ENCODE results near the gene IQGAP3. TPM values are rescaled to one million over a fixed set of nuclear protein-coding genes. Genes with fewer than 3 reads are reported as not detected.
A peak's percentile ranks its signal among the peaks of the same experiment; 100 is the strongest.
"Not testable (repeated sequence)": the region's sequence is repeated elsewhere in the genome, so short reads cannot be mapped to it uniquely, and the experiment has no call there.

The IQGAP3 gene
- total RNA-seq, 6 donors from 2014 or later: under 0.01 to 16.0 (median 2.2) TPM

DNA sequence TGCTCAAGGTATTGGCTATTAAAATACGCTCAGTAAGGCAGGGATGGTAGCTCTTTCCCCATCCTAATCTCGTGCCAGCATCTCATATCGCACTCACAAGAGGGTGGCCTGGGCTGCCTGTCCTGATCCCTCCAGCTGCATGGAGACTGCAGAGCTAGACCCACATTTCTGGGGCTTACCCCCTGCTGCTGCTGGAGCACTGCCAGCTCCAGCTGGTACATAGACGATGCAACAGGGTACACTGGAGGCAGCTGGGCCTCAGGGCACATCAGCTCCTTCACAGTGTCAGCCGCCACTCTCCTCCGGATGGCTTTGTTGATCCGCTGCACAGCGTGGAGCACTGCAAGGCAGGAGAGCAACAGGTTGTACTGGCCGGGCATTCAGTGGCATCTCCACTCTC is 16.0 kb downstream of the IQGAP3 start:
- Histone ChIP-seq H3K4me1 (no peaks in the 10 kb centered on the region), H3K27me3 (no peaks in the 10 kb centered on the region), H3K27ac (no peak overlapping the region), H3K4me3 (no peak overlapping the region), H3K36me3 (no peaks in the 10 kb centered on the region), H3K9me3 (no peaks in the 10 kb centered on the region)
- DNase-seq (no peak), ATAC-seq (ENCODE audit: low FRiP score in 2 of 2) (no peak)
- no peak for TF ChIP-seq EP300 (IDR thresholded peaks at IDR 0.05)
- no peak for TF ChIP-seq CTCF (IDR thresholded peaks at IDR 0.05)
- TF ChIP-seq POLR2A (IDR thresholded peaks at IDR 0.05): no peak
- no peak for TF ChIP-seq POLR2AphosphoS5 (IDR thresholded peaks at IDR 0.05)
- WGBS, 2 donors: 76 to 80% methylated on average over 5 to 8 of the region's 9 CpGs

DNA sequence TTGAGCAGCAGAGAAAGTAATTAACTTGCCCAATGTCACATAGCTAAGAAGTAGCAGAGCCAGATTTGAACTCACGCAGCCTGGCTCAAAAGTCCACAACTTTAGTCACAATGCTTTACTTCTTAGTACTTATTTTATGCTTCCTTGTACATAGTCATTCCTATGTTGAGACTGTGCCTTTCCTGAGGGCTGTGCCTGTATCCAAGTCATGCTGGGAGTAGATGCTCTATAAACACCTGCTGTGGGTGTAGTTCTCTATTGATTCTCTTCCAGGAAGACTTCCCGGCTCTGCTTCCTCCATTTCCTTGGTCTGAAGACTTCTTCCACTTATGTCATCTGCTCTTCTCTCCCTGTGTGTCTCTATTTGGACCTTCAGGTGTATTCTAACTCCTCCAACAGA is 16.6 kb downstream of the IQGAP3 start:
- ATAC-seq (ENCODE audit: low FRiP score in 2 of 2): no peak
- 64 to 72% methylated on average over 2 of the region's 2 CpGs for WGBS, 2 donors
- no peaks in the 10 kb centered on the region for H3K4me1 ChIP-seq

GRCh38 chr1:156554971-156555370 is 17.4 kb downstream of the IQGAP3 start:
- TF ChIP-seq CTCF (IDR thresholded peaks at IDR 0.05) (no peak), EP300 (IDR thresholded peaks at IDR 0.05) (no peak), POLR2A (IDR thresholded peaks at IDR 0.05) (no peak), POLR2AphosphoS5 (IDR thresholded peaks at IDR 0.05) (no peak)
- no peak overlapping the region for H3K27ac ChIP-seq
- no peaks in the 10 kb centered on the region for H3K9me3 ChIP-seq
- WGBS, 2 donors: 73 to 79% methylated on average over 8 of the region's 8 CpGs
- DNase-seq (no peak), ATAC-seq (ENCODE audit: low FRiP score in 2 of 2) (no peak)
- no peak overlapping the region for H3K4me3 ChIP-seq
- no peaks in the 10 kb centered on the region for H3K36me3 ChIP-seq
- no peaks in the 10 kb centered on the region for H3K4me1 ChIP-seq
- no peaks in the 10 kb centered on the region for H3K27me3 ChIP-seq

More for the DNA sequence above, 16.6 kb downstream of the IQGAP3 start:
- no peaks in the 10 kb centered on the region for H3K9me3 ChIP-seq
- H3K4me3 ChIP-seq: no peak overlapping the region
- H3K36me3 ChIP-seq: no peaks in the 10 kb centered on the region
- no peak overlapping the region for H3K27ac ChIP-seq
- H3K27me3 ChIP-seq: no peaks in the 10 kb centered on the region
- TF ChIP-seq POLR2AphosphoS5 (IDR thresholded peaks at IDR 0.05): no peak
- TF ChIP-seq EP300 (IDR thresholded peaks at IDR 0.05): no peak
- no peak for DNase-seq

DNA sequence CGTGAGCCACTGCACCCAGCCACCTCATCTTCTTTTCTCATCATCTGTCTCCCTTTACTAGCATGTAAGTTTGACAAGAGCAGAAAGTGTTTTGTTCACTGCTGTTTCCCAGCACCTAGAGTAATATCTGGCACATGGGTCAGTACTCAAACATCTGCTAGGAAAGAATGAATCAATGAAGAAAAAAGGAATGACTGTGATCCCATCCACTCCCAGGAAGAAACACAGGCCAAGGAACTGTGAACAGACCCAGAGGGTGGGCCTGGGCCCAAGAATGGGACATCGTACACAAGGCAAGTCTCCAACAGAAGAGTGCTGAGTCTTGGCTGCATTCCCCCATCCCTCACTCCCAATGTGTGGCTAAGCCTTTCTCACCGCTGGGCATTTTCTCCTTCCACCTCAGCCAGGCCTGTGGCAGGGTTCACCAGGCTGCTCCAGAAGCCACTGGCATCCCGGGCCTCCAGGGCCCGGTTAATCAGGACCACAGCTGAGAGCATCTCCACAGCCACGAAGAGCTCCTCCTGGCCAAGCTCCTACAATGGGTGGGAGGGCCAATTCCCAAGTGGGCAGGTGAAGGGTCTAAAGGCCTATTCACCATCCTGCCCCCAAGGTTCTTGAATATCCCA is 18.4 kb downstream of the IQGAP3 start:
- H3K27ac ChIP-seq: no peak overlapping the region
- ATAC-seq (ENCODE audit: low FRiP score in 2 of 2) (no peak), DNase-seq (no peak)
- H3K27me3 ChIP-seq: no peaks in the 10 kb centered on the region
- H3K4me3 ChIP-seq: no peak overlapping the region
- WGBS, 2 donors: 86 to 96% methylated on average over 6 of the region's 6 CpGs
- no peak for TF ChIP-seq EP300 (IDR thresholded peaks at IDR 0.05)
- TF ChIP-seq POLR2A (IDR thresholded peaks at IDR 0.05): no peak
- TF ChIP-seq POLR2AphosphoS5 (IDR thresholded peaks at IDR 0.05): no peak
- TF ChIP-seq CTCF (IDR thresholded peaks at IDR 0.05): no peak
- H3K4me1 ChIP-seq: no peaks in the 10 kb centered on the region
- H3K9me3 ChIP-seq: no peaks in the 10 kb centered on the region
- H3K36me3 ChIP-seq: no peaks in the 10 kb centered on the region

GRCh38 chr1:156552937-156553336 is 19.4 kb downstream of the IQGAP3 start:
- not testable (repeated sequence) for H3K27me3 ChIP-seq, H3K27ac ChIP-seq, H3K4me1 ChIP-seq, H3K9me3 ChIP-seq, H3K4me3 ChIP-seq, H3K36me3 ChIP-seq
- WGBS, 2 donors: 69 to 79% methylated on average over 4 of the region's 4 CpGs
- peak in 1 of 2 donors; percentile 57 for TF ChIP-seq POLR2AphosphoS5 (IDR thresholded peaks at IDR 0.05)
- peak in 1 of 2 donors; percentile 84 for DNase-seq
- peak in 1 of 2 donors; percentile 78 for ATAC-seq (ENCODE audit: low FRiP score in 2 of 2)

GRCh38 chr1:156552518-156552917 is 19.8 kb downstream of the IQGAP3 start:
- no peak for ATAC-seq (ENCODE audit: low FRiP score in 2 of 2)
- no peak for DNase-seq
- WGBS, 2 donors: 76 to 79% methylated on average over 5 of the region's 5 CpGs
- Histone ChIP-seq H3K27ac (no peak overlapping the region), H3K4me1 (no peaks in the 10 kb centered on the region), H3K27me3 (no peaks in the 10 kb centered on the region), H3K4me3 (no peak overlapping the region), H3K36me3 (no peaks in the 10 kb centered on the region), H3K9me3 (no peaks in the 10 kb centered on the region)
- TF ChIP-seq POLR2A (IDR thresholded peaks at IDR 0.05) (no peak), CTCF (IDR thresholded peaks at IDR 0.05) (no peak), POLR2AphosphoS5 (IDR thresholded peaks at IDR 0.05) (no peak), EP300 (IDR thresholded peaks at IDR 0.05) (no peak)
